ENCODE results near the gene SART3.
"Not testable (repeated sequence)": the region's sequence is repeated elsewhere in the genome, so short reads cannot be mapped to it uniquely, and the experiment has no call there.

Gene SART3

DNA sequence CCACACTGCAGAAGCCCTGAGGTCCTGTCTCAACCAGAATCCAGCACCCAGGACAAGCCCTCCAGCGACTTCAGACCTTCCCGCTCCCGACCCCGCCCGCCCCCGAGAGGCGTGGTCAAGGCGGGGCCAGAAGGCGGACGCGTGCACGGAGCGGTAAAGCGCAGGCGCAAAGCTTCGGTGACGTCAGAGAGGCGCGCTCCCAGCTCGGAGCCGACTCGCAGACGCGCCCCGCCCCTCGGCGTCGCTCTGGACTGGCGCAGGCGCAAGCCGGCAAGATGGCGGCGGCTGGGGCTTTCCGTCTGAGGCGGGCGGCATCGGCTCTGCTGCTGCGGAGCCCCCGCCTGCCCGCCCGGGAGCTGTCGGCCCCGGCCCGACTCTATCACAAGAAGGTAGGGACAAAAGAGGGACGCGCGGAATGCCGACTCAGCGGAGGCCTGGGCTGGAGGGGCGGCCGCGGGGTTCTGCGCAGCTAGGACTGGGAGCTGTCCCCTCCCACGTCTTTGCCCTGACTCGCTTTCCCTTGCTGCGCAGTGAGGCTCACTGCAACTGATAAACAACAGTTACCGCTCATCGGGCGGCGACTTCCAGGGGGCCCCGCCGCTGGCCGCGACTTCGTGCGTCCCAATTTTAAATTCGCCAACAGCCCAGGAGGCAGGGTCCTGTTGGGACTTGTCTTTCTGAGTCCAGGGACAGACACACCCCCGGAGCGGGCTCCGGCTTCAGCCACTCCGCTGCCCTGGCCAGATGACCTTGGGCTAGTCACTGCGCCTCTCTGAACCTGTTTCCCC is 1.6 kb upstream of the SART3 start, which contains the start of gene ISCU:
Gene ISCU, plus strand, starts transcription at position 249 of the 788 bp plus-strand sequence. Its CDS starts 27 bp downstream, at position 276.
- DNase-seq, result peak; percentile 90

DNA sequence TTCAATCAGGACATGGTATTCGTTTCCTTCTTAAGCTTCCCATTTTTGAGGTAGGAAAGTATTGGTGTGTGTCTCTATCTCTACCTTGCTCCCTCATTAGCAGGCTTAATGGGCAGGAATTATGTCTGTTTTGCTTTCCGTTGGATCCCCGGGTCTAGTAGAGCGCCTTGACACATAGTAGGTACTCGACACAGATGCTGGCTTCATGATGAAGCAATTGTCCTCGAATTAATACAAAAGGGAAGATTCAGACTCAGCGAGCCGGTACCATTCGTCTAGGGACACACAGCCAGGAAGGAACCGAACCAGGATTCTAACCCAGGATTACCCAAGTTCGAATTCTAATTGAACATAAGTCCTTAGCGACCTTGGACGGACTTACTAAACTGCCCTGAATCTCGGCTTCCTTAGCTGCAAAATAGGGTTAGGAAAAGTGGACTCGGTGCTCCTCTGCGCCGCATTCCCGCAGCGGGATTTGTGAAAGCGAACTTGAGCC is 927 bp upstream of the SART3 start:
- DNase-seq, result no peak

DNA sequence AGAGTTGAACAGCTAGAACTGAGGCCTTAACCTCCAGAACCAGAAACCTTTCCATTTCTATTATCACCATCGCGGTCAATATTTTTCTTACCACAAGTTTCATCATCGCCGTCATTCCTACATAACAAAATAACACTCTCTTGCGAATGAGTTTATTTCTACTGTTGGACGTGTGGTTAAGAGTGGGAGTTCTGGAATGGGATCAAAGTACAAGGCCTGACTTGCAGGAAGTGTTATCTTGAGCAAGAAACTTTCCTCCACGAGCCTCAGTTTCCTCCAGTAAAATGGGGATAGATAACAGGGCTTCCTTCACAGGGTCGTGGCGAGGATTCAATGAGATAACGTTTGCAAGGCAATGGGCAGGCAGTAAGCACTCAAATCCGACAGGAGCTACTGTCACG is 652 bp downstream of the SART3 start:
- no peak for DNase-seq

DNA sequence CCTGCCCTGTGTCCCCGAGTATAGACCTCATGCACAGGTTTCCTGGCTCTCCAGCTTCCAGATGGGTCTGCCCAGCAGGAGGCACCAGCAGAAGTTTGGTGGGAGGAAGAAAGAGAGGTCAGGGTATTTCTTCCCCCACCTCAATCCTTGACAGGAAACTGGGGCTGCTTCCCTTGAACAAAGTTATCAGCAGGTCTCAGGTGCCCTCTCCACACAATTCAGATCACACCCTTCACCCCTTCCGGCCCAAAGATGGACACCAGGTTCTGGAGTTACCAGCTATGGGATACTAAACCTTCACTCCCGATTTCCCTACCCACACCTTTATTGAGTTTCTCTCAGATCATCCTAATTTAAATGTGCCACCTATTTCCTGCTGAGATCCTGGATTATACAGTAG is 1.2 kb downstream of the SART3 start:
- DNase-seq, result no peak

DNA sequence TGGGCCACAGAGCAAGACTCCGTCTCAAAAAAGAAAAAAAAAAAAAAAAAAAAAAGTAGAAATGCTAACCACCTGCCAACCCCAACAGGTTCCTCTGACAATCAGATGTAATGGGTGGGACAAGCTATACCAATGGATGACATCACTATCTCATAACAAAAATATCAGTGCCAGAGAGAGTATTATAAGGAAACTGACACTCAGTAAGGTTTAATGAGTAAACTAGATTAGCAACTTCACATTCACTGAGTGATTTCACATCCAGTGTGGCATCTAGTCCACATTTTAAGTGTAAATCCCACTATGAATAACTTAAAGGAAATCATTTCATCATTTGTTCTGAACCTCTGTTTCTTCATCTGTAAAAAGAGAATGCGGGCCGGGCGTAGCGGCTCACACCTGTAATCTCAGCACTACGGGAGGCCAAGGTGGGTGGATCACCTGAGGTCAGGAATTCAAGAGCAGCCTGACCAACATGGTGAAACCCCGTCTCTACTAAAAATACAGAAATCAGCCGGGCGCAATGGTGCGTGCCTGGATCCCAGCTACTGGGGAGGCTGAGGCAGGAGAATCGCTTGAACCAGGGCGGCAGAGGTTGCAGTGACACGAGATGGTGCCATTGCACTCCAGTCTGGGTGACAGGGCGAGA is 1.8 kb downstream of the SART3 start:
- no peak for DNase-seq

DNA sequence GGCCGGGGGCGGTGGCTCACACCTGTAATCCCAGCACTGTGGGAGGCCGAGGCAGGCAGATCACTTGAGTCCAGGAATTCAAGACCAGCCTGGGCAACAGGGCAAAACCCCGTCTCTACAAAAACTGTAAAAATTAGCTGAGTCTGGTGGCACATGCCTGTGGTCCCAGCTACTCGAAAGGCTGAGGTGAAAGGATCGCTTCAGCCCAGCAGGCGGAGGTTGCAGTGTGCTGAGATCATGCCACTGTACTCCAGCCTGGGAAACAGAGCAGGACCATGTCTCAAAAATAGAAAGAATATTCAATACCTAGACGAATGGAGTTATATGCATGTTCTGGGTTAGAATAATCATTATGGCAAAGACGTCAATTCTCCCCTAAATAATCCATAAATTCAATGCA is 5.6 kb downstream of the SART3 start:
- DNase-seq, result not testable (repeated sequence)

DNA sequence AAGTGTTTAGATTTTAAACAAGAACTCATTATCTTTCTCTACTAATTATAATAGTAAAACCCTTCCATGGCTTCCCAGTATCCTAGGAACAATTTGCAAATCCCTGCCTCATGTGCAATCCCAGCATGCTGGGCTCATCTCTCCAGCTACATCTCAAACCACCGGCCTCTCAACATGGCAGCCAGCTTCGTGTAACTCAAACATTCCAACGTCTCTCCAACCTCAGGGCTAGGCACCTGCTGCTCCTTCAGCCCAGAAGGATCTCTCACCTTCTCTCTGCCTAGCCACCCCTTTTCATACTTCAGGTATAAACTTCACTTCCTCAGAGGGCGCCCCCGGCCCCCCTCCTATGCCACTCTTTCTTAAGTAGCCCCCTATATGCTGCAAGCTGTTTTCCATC is 7.2 kb downstream of the SART3 start:
- DNase-seq, result no peak

DNA sequence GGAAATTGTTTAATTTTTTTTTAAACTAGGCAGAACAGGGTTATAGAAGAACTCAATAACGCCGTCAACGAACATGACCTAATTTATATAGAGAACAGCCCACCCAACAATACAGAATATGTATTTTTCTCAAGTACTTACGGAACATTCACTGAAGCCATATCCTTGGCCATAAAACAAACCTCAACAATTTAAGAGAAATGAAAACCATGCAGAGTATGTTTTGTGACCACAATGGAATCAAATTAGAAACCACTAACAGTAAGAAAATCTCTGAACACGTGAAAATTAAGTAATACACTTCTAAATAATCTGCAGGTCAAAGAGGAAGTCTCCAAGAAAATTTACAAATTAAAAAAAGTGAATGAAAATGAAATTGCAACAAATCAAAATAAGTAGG is 9.4 kb downstream of the SART3 start:
- no peak for DNase-seq

DNA sequence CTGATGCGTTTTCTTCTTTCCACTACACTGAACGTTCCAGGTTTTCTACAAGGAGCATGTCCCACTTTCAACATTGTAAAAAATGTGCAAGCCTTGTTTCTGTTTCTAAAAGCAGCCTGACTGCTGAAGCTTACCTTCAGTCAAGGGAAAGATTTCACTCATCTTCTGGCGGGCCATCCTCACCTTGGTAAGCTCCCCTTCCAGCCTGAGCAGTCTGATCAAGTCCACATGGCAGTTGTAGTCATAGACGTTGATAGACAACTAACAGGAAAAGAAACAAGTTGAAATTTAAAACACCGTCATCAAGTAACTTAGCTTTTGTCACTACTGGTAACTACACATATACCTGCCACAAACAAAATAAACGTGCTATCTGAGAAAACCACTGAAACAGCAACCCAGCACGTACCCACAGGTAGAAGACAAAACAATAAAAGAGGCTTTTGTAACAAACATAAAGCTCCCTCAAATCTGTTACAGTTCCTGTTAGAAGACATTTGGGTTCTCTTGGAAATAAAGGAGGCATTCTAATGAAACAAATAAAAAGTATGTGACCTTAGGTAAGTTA is 11.9 kb downstream of the SART3 start:
- DNase-seq, result no peak

DNA sequence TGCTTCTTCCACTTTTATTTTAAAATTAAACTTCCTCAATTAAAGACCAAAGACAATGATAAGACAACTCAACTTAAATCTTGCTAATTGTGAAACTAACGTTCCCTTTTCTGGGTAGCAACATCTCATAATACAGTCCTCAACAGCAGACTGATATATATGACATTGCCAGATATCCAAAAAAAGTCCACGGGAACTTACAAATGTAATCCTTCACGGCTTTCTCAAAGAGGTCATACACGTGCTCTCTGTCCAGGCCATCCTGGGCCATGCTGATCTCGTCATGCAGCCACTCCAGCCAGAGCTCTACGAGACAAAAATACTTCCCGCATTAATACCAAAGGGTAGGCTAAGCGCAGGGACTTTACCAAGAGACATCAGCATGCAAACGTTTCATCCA is 13.3 kb downstream of the SART3 start:
- no peak for DNase-seq

DNA sequence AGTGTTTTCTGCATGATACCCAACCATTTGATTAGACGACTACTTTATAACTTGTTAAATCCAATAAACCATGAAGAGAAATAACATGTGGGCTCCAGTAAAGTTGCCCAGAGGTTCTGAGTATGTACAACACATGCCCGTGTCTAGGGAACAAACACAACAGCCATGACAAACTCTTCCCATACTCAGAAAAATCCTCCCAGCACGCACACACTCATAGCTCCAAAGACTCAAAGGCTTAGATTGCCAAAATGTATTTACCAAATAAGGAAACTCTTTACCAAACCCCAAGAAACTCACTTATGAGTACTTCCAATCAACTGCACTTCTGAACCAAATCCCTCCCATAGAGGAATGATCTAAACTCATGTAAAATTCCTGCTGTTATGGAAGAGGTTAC is 17.3 kb downstream of the SART3 start:
- no peak for DNase-seq

DNA sequence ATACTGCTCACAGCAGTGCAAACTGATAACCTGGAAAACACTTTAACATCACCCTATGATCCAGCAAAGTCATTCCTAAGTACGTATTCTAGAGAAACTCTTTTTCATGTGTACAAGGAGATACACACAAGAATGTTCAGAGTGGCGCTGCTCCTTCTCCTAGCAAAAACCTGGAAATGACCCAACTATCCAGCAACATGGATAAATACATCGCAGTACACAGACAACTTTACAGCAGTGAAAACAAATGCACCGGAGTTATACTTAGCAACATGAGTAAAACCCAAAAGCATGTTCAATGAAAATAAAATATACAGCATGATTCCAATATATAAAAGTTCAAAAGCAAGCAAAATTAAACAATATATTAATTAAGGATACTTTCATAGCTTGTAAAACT is 18.7 kb downstream of the SART3 start:
- no peak for DNase-seq

DNA sequence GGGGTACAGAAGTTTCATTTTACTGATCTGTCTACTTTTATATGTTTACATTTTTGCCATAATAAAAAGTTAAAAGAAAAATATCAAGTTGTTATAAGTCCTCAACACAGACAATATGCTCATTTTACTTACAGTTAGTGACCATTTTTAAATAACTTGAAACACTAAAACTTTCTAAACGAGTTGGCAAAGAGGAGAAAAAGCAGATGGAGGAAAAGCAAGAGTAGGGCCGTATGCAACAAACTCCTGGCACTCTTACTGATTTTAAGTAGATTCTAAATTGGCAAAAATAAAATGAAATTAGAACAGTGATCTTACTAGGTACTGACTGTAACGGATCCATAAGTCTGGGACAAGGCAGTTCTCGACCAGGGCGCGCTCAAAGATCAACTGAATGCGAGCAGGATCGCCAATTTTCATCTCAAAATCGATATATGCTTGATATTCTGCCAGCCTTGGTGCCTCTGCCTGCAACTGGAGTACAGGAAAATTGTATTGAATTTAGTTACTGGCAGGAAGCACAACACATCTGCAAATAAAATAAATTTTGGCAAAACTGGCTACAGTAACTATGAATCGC is 22.3 kb downstream of the SART3 start:
- no peak for DNase-seq

DNA sequence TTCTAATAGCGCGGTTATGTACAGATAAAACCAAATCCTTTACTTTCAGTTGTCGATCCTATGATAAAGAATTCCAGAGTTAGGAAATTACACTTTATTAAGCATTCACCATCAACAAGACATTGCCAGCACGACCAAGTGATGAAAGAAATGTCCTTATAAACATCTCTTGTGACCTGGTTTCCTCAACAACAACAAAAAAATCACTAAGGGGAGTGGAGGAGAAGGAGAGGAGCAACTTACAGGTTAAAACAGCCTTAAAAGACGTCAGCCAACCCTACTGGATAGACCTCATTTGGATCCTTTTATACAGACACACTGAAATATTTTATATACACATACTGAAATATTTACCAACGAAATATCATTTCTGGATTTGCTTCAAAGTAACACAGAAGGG is 22.8 kb downstream of the SART3 start:
- DNase-seq, result no peak

DNA sequence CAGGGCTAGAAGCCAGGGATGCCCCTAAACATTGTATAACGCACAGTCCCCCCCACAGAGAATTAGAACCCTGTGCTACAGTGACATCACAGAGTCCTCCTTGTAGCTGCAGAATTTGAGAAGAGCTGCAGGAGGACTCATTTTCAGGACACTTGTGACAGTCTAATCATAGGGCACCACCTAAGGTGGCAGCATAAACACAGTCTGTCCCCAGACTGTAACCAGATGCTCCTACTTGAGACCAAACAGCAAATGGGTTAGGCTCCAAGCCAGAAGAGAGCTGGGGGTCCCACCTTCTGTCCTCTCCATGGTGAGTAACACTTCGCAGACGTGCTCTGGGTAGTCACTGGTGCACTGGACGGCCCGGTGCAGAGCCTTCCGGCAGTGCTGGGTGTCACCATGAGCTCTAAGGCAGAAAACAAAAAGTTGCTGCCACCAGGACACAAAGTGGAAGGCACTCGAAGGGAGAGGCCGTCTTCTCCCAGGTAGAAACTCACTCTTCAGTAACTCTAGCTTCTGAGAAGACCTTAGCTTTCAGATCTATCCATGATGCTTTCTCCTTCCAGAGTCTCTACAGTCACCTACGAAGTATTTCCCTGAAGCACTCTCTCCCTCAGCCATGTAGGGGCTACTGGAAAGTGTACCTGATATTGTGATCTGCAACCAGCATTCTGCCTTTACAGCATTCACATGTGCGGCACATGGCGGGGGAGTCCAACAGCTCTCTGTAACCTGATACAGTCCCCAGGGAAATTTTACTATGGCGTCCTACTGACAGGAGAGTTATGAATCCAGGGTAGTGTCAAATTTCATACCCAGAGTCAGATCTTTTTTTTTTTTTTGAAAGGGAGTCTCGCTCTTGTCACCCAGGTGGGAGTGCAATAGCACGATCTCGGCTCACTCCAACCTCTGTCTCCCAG is 28.8 kb downstream of the SART3 start:
- no peak for DNase-seq

DNA sequence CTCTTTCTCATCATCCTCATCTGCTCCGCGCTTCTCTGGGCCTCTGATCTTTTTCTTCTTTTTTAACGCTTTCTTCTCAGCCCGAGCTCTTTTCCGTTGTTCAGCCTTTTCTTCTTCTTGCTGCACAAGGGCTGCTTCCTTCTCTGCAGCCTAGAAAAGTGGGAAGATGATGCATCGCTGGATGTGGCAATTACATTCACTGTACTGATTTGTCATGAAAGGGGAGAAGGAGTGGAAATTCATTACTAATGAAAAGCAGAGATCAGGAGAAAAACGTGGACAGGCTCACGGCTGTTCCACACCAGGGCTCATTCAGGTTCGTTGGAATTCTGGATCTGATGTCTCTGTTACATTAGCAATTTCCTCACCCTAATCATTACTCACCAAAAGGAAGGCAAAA is 30.8 kb downstream of the SART3 start:
- no peak for DNase-seq

DNA sequence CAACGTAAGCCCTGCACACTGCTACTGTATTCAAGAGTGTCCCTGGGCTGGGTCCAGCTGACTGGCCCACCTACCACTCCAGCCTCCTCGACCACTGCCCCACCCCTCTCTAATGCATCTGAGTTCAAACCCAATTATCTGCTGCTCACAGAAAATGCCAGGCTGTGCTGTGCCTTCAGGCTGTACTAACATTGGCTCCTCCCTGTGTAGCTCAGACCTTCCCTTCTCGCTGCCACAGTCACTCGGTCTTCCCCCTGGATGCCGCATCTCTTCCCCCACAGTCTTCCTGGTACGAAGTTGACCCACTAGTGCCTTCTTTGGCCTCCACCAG is 33.8 kb downstream of the SART3 start:
- no peak for DNase-seq

DNA sequence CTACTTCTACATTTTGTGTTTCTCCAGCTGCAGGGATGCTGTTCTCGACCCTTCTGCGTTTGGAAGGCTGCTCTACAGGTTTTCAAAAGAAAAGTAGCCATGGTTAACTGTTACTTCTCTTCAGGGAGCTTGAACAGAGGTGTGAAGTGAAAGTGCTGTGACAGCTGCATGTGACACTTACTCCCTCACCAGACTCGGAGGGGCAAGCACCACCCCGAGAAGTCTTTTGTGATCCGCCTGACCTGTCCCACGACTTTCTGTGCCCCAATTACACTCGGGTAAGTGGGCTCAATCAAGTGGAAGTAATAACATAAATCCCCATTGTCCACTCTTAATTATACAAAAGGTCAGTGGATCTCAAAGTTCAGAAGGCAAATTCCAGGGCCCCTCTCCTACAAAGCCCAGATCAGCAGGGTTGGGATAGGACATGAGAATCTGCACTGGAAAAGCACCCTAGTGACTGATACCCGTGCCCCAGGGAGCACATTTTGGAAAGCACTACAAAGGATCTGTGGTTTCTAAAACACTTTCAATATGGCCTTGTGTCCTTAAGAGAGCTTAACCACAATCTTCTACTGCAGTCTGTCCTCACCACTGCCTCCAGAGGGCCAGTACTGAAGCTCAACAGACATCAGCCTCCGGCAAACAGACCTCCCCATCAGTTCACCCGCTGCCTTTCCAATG is 34.3 kb downstream of the SART3 start:
- no peak for DNase-seq

DNA sequence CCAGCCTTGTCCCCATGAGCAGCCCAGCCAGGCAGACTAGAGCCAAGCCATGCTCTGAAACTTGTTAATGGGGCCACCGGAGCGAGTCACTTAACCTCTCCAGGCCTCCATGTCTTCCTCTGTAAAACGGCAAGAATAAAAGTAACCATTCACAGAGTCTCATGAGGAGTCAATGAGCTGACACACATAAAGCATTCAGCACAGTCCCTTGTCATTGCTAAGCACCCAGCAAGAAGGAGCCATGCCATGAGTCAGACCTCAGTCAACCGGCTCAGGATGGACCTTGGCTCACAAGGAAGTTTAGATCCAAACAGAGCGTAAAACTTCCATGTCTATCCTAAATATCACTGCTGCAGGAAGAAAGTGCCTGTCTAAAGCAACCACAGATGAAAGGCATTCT is 35.3 kb downstream of the SART3 start:
- DNase-seq, result no peak

DNA sequence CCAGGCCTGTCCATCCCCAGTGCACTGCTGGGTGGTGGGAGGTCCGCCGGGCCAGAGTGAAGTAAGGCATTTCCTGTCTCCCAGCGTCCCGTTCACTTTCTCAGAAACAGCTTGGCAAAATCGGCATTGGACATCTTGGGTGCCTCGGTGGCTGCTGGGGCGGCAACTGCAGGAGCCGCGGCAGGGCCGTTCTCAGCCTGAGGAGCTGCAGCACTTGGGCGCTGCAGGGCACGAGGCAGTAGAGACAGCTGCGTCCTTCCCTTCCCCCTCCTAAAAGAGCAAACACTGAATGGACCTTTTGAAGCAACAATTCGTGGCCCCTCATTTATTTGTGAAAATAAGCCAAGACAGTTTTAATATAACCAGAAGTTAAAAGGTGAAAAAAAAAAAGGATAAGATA is 37.6 kb downstream of the SART3 start:
- no peak for DNase-seq

DNA sequence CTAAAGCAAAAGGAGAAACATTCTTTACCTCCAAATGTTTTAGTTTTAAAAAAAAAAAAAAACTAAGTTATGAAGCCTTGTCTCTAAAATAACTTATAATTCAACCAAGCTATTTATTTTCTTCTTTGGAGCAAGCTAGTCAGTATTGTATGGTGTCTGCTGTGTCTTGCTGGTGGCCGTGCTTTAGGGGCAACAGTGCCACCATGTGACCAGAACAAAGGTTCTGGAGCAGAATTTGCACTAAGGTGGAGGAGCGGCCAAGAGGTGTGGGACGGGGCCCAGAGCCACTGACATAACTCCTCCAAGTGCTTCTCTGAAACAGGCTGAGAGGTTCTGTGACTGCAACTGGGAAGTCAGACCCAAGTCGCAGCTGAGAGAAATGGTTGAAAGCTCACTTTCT is 41.4 kb downstream of the SART3 start:
- no peak for DNase-seq

Measured in NCI-H1048 (cell line).